NCI-H2081 (cell line): Measurements from ENCODE around the gene RPL18.

ENCODE experiments used
- DNase-seq, 2 experiments: peaks; one replicate each; lab custom pipeline; 2025; lab: John Stamatoyannopoulos, UW

Gene RPL18

DNA sequence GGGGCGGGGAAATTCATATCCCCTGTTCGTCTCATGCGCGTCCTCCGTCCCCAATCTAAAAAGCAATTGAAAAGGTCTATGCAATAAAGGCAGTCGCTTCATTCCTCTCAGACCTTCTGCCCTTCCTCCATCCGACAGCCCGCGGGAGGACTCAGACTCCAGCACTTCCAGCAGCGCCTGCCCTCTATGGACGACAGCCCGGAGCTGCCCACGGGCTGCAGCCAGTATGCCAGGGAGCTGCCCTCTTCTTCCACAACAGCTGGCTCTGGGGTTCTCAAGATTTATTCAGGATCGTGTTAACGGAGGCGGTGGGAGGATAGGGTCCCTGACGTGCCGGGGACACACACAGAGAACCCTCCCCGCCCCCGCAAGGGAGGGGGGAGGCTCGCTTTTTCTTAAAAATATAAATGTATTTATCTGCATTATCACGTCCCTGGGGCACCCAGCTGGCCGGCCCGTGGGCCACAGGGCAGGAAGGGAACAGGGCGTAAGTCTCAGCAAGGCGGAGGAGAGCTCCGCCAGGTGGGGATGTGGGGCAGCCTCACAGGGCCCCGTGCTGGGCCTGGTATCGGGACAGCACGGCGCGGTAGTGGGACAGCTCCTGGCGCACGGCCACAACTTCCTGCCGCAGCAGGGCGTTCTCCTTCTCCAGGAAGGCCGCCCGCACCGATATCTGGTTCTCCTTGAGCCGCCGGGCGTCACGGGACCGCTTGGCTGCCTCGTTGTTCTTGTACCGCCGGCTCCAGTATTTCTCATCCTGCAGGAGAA, 11.5 kb upstream of the RPL18 start:
- DNase-seq, result no peak

DNA sequence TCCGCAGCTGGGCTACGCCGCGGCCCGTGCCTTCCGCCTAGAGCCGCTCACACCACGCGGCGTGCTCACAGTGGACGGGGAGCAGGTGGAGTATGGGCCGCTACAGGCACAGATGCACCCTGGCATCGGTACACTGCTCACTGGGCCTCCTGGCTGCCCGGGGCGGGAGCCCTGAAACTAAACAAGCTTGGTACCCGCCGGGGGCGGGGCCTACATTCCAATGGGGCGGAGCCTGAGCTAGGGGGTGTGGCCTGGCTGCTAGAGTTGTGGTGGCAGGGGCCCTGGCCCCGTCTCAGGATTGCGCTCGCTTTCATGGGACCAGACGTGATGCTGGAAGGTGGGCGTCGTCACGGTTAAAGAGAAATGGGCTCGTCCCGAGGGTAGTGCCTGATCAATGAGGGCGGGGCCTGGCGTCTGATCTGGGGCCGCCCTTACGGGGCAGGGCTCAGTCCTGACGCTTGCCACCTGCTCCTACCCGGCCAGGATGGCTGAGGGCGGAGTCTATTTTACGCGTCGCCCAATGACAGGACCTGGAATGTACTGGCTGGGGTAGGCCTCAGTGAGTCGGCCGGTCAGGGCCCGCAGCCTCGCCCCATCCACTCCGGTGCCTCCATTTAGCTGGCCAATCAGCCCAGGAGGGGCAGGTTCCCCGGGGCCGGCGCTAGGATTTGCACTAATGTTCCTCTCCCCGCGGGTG, 10.8 kb upstream of the RPL18 start:
- no peak for DNase-seq

DNA sequence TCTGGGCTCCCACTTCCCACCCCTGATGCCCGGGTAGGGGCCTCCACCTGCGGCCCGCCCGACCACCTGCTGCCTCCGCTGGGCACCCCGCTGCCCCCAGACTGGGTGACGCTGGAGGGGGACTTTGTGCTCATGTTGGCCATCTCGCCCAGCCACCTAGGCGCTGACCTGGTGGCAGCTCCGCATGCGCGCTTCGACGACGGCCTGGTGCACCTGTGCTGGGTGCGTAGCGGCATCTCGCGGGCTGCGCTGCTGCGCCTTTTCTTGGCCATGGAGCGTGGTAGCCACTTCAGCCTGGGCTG, 10.3 kb upstream of the RPL18 start:
- no peak for DNase-seq

DNA sequence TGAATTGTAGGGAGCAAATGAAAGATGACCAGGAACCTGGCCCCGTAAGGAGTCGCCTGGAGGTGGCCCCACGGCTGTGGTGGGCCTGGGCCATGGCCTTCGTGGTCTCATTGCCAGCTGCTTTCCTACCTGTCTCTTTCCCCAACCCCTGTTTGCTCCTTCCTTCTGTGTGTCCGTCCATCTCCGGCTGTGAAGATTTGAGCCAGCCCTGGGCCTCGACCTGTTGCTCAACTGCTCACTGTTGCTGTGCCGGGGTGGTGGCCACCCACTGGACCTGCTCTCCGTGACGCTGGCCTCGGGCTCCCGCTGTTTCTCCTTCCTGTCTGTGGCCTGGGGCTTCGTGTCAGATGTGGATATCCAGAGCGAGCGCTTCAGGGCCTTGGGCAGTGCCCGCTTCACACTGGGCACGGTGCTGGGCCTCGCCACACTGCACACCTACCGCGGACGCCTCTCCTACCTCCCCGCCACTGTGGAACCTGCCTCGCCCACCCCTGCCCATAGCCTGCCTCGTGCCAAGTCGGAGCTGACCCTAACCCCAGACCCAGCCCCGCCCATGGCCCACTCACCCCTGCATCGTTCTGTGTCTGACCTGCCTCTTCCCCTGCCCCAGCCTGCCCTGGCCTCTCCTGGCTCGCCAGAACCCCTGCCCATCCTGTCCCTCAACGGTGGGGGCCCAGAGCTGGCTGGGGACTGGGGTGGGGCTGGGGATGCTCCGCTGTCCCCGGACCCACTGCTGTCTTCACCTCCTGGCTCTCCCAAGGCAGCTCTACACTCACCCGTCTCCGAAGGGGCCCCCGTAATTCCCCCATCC, 9.7 kb upstream of the RPL18 start:
- DNase-seq, result no peak

DNA sequence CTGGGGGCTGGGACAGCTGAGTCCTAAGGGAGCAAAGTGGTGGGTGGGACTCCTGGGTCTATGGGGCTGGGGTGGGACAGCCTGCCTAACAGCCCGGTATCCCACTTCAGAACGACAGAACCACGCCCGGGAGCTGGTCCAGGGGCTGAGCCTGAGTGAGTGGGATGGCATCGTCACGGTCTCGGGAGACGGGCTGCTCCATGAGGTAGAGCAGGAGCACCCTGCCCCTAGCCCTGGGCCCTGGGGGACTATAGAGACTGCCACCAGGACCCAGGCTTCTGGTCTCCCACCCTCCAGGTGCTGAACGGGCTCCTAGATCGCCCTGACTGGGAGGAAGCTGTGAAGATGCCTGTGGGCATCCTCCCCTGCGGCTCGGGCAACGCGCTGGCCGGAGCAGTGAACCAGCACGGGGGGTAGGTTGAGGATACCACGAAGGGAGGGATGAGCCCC, 8.9 kb upstream of the RPL18 start:
- no peak for DNase-seq

DNA sequence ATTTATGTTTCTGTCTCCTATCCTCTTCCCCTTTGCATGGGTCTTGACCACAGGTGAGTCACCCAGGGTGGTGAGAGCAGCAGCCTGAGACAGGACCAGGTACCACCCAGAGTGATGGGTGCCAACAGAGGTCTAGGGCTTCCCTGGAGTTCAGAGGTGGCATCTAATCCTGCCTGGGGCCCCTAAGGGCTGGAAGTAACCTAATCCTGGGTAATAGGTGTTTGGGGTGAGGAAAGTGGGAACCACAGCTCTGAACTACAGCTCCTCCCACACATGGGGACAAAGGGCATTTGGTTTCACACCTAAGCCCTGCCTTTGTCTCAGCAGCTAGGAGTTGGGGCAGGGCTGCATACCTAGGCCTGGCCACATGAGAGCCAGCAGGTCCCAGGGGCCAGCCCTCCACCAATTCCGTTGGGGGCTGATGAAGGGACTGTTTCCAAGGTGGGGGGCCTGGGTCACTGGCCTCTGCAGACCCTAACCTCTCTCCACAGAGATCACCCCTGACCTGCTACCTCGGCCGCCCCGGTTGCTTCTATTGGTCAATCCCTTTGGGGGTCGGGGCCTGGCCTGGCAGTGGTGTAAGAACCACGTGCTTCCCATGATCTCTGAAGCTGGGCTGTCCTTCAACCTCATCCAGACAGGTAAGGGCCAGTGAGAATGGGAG, 8.4 kb upstream of the RPL18 start:
- no peak for DNase-seq

DNA sequence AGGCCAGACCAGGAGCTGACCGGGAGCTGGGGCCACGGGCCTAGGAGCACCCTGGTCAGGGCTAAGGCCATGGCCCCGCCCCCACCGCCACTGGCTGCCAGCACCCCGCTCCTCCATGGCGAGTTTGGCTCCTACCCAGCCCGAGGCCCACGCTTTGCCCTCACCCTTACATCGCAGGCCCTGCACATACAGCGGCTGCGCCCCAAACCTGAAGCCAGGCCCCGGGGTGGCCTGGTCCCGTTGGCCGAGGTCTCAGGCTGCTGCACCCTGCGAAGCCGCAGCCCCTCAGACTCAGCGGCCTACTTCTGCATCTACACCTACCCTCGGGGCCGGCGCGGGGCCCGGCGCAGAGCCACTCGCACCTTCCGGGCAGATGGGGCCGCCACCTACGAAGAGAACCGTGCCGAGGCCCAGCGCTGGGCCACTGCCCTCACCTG, 6.9 kb upstream of the RPL18 start:
- no peak for DNase-seq

DNA sequence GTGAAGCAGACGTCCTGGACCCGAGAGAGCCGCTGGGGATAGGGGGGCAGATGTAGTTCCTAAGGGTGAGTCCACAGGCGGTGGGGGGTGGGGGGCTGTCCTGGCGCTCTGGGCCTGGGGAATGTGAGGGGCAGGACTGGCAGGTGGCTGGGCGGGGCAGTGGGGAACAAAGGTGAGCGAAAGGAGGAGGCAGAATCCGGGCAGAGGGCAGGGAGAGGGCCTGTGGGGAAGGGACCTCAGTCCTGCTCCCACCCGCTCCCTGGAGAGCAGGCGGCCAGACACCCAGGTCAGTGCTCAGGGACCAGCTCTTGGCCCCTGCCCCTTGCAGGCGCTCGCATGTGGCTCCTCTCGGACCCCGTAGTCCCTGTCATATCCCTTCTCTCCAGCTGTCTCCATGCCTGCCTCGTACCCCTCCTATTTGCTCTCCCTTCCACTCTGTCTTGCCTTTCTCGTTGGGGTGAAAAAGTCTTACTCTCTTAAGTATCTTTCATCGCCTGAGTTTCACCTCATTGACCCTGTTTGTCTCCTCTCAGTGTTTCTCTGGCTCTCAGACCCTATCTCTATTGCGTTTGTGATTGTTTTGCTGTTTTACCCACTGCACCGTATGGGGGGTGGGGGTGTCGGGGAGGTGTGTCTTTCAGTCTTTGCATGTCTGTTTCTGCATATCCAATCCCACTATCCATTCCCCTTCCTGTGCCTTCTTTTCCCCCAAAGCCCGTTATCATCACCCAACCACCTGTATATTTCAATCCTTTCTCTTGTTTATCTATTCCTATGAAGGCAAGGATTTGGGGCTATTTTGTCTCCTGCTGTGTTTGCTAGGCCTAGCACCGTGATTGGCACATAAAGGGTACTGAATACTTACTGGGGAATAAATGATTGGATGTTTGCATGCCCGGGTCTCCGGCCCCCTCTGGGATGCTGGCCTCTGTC, 6.1 kb upstream of the RPL18 start:
- no peak for DNase-seq

DNA sequence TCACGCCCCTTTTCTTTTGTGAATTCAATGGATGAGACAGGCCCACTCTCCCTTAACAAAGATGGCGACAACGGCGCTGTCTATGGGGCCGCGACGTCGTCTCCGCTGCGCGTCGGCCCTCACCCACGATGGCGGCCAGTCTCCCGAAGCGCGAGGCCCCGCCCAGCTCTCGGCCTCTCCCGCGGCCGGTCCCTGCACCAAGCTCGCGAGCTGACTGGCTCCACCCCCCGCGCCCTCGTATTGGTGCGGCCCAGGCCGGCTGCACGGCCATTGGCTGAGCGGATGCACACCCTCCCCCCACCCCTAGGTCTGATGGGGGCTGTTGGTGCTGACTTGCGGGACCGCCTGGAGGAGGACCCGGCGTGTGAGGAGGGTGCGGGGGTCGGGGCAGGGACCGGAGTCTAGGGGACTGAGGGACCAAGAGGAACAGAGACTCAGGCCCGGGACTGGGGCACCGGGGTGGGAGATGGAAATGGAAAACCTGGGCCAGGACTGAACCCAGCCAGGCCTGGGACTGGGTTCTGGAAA, 5.2 kb upstream of the RPL18 start:
- peak; percentile 96 to 98 for DNase-seq

DNA sequence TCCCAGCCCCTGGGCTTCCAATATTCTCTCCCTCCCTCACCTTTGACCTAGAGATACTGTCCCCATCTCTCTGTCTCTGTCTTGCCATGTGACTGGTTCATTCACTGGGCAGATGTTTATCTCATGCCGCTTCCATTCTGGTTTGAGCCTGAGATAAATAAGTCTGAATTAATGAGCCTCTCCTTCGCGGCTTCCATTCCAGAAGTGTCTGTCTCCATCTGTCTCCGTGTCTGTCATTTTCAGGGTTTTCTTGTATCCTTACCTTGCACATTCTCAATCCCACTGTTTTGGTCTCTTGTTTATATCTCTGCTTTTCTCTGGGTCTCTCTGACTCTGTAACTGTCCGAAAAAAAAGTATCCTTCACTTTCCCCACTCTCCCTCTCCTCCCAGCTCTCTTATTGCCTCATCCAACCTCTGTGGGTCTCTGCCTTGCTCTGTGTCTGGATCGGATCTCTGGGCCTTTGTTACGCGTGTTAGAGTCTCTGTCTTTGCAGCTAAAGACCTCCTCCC, 4.6 kb upstream of the RPL18 start:
- DNase-seq, result no peak

DNA sequence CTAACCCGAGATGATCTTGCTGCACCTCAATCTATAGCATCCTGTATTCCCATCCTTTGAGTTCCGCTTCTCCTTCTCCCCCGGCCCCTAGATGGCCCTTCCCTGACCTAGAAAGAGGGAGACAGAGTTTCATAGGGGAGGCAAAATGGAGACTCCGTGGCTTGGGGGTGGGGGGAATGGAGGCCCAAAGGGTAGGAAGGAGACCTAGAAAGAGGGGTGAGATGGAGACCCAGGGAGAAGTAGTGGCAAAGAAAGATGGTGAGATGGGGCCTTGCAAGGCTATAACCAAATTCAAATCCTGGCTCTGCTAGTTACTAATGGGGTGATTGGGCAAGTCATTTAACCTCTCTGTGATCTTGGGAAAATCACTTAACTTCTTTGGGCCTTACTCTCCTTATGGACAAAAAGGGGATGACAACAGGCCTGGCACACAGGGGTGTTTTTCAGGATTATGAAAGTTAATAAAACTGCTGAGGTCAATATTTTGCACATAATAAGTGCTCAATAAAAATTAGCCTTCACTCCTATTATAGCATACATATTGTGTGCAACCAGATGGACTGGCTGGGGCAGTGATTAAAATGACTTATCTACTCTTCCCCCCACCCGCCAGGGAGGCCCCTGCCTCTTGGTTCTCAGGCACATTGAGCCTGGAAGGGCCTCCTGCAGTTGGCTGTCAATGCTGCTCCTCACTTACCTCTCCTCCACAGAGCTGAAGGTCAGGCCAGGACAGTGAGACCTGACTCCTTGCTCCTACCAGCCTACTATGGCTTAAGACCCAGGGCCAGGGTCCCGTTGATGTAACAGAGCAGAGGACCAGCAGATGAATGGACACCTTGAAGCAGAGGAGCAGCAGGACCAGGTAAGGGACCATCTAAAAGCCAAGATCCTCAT, 961 bp upstream of the RPL18 start:
- DNase-seq, result no peak

DNA sequence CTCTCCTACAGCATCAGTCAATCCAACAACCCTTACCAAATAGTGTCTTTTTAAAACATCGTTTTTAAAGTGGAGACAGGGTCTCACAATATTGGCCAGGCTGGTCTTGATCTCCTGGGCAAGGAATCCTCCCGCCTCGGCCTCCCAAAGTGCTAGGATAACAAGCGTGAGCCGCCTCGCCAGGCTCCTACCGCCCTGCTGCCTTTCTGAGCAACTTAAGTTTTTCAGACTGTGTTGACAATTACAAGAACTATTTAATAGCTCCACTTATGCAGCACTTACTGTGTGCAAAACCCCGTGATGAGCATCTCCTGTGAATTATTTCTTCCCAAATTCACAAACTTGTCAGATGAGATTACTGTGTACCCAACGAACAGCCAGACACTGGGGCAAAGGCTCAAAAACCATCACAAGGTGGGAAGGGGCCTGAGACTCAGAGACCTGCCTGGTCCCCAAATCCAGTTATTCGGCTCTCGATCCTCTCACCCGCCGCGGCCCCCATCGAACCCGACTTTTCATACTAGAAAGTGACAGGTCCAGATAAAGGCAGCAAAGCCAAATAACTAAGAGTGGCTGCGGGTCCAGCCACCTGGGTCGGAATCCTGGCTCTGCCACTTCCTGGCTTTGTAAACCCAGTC, 581 bp downstream of the RPL18 start:
- no peak for DNase-seq

DNA sequence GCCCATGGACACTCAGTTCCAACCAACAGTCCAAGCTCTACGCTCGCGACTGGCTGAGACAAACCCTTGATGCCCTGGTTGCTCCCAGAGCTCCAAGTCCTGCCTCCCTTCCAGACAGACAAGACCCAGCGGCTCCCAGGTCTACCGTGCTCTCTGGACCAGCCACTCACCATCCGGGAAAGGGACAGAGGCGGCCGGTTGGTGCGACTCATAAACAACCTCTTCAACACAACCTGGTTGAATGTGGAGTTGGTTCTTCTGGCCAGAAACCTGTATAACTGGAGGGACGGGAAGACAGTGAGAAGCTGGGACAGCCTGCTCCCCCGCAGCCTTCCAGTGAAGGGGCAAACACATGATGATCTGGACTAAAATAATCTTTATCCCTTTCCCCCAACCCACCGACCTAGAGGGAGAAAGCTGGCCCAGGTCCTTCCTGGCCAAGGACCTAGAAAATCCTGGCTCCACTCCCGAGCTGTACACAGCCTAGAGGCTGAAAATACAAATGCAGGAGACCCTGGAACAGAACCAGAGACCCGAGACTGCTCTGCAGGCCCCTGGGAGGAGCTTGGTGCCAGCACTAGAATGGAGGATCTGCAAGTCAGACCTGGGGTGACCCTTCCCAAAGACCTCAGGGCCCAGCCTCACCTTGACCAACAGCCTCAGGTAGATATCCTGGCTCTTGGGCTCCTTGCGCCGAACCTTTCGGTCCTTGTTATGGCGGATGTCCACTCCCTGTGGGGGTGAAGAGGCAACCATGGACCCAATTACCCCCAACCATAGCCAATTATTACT, 1.6 kb downstream of the RPL18 start:
- no peak for DNase-seq

DNA sequence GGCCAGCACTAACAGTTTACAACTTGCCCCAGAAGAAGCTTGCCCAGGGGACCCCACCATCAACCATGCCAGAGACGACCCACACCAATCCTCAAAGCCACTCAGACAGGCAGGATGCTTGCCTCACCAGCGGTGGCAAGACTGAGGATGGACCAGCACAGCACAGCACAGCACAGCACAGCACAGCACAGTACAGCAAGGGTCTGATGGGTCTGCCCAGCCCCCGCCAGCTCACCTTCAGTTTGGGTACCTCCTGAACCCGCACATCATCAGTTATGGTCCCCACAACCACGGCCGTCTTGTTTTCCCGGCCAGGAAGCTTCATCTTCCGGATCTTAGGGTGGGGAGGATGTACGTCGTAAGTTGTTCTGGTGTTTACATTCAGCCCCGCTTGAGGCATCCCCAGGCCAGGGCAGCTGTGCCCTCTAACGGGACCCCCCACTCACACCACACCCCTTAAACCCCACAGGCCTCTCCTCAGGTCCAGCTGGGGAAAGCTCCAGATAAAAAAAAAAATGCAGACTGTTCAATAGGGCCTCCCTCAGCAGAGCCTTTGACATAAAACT, 2.4 kb downstream of the RPL18 start:
- DNase-seq, result no peak

DNA sequence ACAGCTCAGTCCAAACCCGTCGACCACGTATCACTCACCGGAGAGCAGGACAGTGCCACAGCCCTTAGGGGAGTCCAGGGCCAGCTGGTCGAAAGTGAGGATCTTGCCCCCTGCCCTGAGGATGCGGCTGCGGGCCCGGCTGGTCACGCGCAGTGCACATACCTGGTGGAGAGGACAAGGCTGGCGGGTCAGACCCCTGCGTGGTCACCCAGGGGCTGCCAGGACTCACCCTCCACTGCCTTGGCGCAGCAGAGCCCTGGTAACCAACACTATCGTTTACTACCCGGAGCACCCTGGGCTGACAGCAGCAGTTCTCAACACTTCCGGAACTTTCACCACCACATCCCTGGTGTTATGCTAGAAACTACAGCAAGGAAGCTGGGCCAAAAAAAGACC, 2.9 kb downstream of the RPL18 start:
- DNase-seq, result peak in 1 of 2 experiments; percentile 16

DNA sequence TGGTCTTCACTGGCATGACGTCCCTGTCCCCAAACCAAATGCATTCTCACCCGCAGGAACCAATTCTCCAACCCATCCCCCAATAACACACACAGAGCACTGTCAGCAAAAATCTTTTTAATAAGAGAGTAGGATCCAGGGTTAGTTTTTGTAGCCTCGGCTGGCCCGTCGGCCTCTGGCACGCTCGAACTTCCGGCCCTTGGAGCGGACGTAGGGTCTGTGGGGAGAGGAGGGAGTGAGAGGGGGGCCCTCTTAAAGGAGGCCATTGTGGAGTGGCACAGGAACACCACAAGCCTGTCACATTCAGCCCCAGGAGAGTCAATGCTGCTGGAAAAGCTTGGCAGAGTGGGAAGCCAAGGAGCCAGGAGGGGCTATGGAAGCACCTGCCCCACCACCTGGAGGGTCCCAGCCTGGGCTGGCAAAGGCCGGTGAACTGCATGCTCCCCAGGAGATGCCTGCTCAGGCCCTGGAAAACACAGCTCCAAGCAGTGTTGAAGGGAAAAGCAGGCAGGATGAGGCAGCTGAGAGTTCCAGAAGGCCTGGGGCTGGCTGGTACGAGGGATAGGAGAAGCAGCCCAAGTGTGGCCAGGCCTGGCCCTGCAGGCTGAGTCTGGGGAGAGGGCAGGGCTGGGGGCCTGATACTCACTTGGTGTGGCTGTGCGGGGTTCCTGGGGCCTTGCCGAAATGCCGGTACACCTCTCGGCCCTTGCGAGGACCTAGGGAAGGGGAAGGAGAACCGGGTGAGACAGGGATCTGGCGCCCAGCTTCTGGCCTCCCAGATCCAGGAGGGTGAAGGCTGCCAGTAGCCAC, 3.5 kb downstream of the RPL18 start:
- DNase-seq, result no peak
